ENCODE data around the gene VWA8. TPM values are rescaled to one million over a fixed set of nuclear protein-coding genes. Genes with fewer than 3 reads are reported as not detected.

The VWA8 gene
- polyA plus RNA-seq, 3 donors: 2.0 to 4.4 (median 3.4) TPM

DNA sequence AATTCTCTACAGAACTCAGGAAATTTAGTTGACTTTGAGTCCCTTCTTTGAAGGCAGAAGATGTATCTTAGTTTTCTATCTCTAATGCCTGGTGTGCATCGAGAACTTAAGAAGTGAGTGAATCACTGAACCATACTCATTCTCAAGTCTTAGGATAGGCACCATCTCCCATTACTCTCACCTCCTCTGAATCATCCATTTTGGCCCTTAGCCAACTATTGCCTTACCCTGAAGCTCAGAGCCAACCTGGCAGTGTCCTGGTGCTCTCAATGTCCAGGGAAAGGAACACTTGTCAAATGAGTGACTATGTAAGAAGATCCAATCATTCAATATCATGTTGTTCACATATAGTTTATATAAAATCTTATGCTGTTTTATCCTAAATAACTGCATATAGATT is 357.0 kb downstream of the VWA8 start:
- no peak overlapping the region for H3K27ac ChIP-seq (ENCODE audit: low read depth in 1 of 2, low read length in 2 of 2)
- H3K4me3 ChIP-seq (replicated peaks in 1 of 3; ENCODE audit: low read depth in 2 of 3, low read length in 3 of 3): no peak overlapping the region
- TF ChIP-seq, protein P1, sequence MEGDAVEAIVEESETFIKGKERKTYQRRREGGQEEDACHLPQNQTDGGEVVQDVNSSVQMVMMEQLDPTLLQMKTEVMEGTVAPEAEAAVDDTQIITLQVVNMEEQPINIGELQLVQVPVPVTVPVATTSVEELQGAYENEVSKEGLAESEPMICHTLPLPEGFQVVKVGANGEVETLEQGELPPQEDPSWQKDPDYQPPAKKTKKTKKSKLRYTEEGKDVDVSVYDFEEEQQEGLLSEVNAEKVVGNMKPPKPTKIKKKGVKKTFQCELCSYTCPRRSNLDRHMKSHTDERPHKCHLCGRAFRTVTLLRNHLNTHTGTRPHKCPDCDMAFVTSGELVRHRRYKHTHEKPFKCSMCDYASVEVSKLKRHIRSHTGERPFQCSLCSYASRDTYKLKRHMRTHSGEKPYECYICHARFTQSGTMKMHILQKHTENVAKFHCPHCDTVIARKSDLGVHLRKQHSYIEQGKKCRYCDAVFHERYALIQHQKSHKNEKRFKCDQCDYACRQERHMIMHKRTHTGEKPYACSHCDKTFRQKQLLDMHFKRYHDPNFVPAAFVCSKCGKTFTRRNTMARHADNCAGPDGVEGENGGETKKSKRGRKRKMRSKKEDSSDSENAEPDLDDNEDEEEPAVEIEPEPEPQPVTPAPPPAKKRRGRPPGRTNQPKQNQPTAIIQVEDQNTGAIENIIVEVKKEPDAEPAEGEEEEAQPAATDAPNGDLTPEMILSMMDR (IDR thresholded peaks at IDR 0.05): no peak
- H3K4me2 ChIP-seq (replicated peaks; ENCODE audit: extremely low read depth, low read length, poor library complexity, severe bottlenecking): no peak overlapping the region
- DNase-seq: peak; percentile 13 to 53 (median 28)
- peaks cover 40 to 43% of the 10 kb centered on the region in 2 donors for H3K36me3 Mint-ChIP-seq
- H2AFZ ChIP-seq (ENCODE audit: insufficient read depth, low read depth, low read length, poor library complexity, severe bottlenecking): no peak overlapping the region
- no peaks in the 10 kb centered on the region for H4K20me1 ChIP-seq (ENCODE audit: insufficient read depth, low read length)
- no peaks in the 10 kb centered on the region for H3K4me1 Mint-ChIP-seq
- H3K4me1 ChIP-seq (ENCODE audit: control insufficient read depth in 1 of 2, insufficient read depth in 2 of 2, low read length in 2 of 2): no peaks in the 10 kb centered on the region
- H3K9ac ChIP-seq (ENCODE audit: insufficient read depth, low read length, poor library complexity, severe bottlenecking): no peak overlapping the region
- peaks cover 0 to 2% (median 1%) of the 10 kb centered on the region in 3 donors for H3K27me3 Mint-ChIP-seq (ENCODE audit: low read depth in 3 of 3)
- no peaks in the 10 kb centered on the region for H3K9me3 ChIP-seq (replicated peaks in 1 of 2; ENCODE audit: control insufficient read depth in 1 of 2, insufficient read depth in 1 of 2, low read length in 2 of 2)
- no peaks in the 10 kb centered on the region for H3K79me2 ChIP-seq (ENCODE audit: insufficient read depth, low read length)
- WGBS (ENCODE audit: insufficient coverage): no CpG with 5 or more reads among the region's 1 CpG
- H3K36me3 ChIP-seq (replicated peaks in 1 of 2; ENCODE audit: control insufficient read depth in 1 of 2, insufficient read depth in 2 of 2, low read length in 2 of 2): peaks cover 0 to 5% of the 10 kb centered on the region in 2 donors
- H3K9me3 Mint-ChIP-seq: peaks cover 0 to 4% (median 0%) of the 10 kb centered on the region in 7 donors
- no peaks in the 10 kb centered on the region for H3K27me3 ChIP-seq (ENCODE audit: control insufficient read depth in 2 of 2, insufficient read depth in 2 of 2, low read length in 2 of 2)
- H3K27ac Mint-ChIP-seq: peak overlapping the region in 1 of 7 donors; percentile 34
- no peak overlapping the region for H3K4me3 Mint-ChIP-seq
- intact Hi-C loops (cut with micrococcal nuclease): no loop called here

DNA sequence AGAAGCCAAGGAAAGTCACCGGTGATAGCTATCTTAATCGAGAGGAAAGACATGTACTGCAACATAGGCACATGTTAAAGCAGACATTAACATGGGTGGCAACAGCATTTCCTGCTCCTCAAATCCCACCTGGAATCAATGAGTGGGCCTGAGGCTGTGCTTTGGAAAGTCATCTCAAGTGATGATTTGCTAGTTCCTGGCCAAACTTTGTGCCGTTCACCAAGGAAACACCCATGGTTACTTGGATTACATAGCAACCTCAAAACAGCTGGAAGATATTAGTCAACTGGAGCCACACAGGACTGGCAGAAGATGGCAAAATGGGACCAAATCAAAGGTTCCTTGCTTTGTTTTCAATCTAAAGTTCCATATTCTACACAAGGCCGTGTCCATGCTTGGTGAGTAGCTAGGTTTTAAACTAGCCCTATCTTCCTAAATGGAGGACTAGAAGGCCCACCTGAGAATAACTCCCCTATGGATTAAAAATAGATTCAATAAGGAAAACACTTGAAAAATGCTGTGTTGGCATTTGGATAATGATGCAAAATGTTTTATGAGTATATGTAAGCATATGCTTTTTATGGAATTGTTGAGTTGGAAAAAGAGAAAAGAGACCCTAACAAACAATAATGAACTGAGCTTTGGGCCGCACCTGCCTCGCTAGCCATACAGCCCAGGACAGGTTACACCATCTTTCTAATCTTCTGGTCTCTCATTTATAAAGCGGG is 359.0 kb downstream of the VWA8 start:
- H3K27ac Mint-ChIP-seq: no peak overlapping the region
- H3K79me2 ChIP-seq (ENCODE audit: insufficient read depth, low read length): no peaks in the 10 kb centered on the region
- H3K9me3 Mint-ChIP-seq: peaks cover 0 to 2% (median 0%) of the 10 kb centered on the region in 7 donors
- H3K4me3 ChIP-seq (replicated peaks in 1 of 3; ENCODE audit: low read depth in 2 of 3, low read length in 3 of 3): no peak overlapping the region
- H3K4me1 ChIP-seq (ENCODE audit: control insufficient read depth in 1 of 2, insufficient read depth in 2 of 2, low read length in 2 of 2): no peaks in the 10 kb centered on the region
- peaks cover 0 to 2% (median 1%) of the 10 kb centered on the region in 3 donors for H3K27me3 Mint-ChIP-seq (ENCODE audit: low read depth in 3 of 3)
- no peak for DNase-seq
- no peak overlapping the region for H3K27ac ChIP-seq (ENCODE audit: low read depth in 1 of 2, low read length in 2 of 2)
- H2AFZ ChIP-seq (ENCODE audit: insufficient read depth, low read depth, low read length, poor library complexity, severe bottlenecking): no peak overlapping the region
- H3K36me3 ChIP-seq (replicated peaks in 1 of 2; ENCODE audit: control insufficient read depth in 1 of 2, insufficient read depth in 2 of 2, low read length in 2 of 2): no peaks in the 10 kb centered on the region
- no peaks in the 10 kb centered on the region for H3K4me1 Mint-ChIP-seq
- H4K20me1 ChIP-seq (ENCODE audit: insufficient read depth, low read length): no peaks in the 10 kb centered on the region
- H3K4me2 ChIP-seq (replicated peaks; ENCODE audit: extremely low read depth, low read length, poor library complexity, severe bottlenecking): no peak overlapping the region
- no peak overlapping the region for H3K9ac ChIP-seq (ENCODE audit: insufficient read depth, low read length, poor library complexity, severe bottlenecking)
- TF ChIP-seq, protein P1 (IDR thresholded peaks at IDR 0.05): no peak
- H3K4me3 Mint-ChIP-seq: no peak overlapping the region
- H3K27me3 ChIP-seq (ENCODE audit: control insufficient read depth in 2 of 2, insufficient read depth in 2 of 2, low read length in 2 of 2): no peaks in the 10 kb centered on the region
- intact Hi-C loops (cut with micrococcal nuclease): no loop called here
- H3K9me3 ChIP-seq (replicated peaks in 1 of 2; ENCODE audit: control insufficient read depth in 1 of 2, insufficient read depth in 1 of 2, low read length in 2 of 2): no peaks in the 10 kb centered on the region
- peaks cover 32 to 38% of the 10 kb centered on the region in 2 donors for H3K36me3 Mint-ChIP-seq
- WGBS (ENCODE audit: insufficient coverage): 100% methylated on average over 2 of the region's 7 CpGs
